Liver (tissue), 9 donors: ENCODE results near the gene DPP4. TPM values are rescaled to one million over a fixed set of nuclear protein-coding genes. Genes with fewer than 3 reads are reported as not detected.

Experiments used
- DNase-seq: peaks from one replicate; pipeline ENCODE4 v3.0.0-alpha.2; 2017; ENCODE audit warnings: low spot score
- H3K27ac ChIP-seq, 2 donors: one replicate each; pipeline ENCODE4 v1.7.0; 2013; ENCODE audit warnings: inconsistent platforms in 2 of 2, low read length in 2 of 2, control low read depth in 1 of 2, low read depth in 1 of 2, mild to moderate bottlenecking in 1 of 2
- H3K27me3 ChIP-seq, 4 donors: one replicate each; pipeline versions ENCODE4 v1.6.1 to v1.7.0; 2013; ENCODE audit warnings: low read length in 3 of 4, inconsistent platforms in 1 of 4, mild to moderate bottlenecking in 1 of 4, moderate library complexity in 1 of 4; ENCODE audit not compliant: control insufficient read depth in 4 of 4, insufficient read depth in 4 of 4
- H3K36me3 ChIP-seq, 4 donors: one replicate each; pipeline versions ENCODE4 v1.6.1 to v1.7.0; 2013; ENCODE audit warnings: low read length in 3 of 4, mild to moderate bottlenecking in 3 of 4, low read depth in 1 of 4, moderate library complexity in 1 of 4; ENCODE audit not compliant: control insufficient read depth in 4 of 4, insufficient read depth in 3 of 4
- H3K4me1 ChIP-seq, 4 donors: one replicate each; pipeline versions ENCODE4 v1.6.1 to v1.7.0; 2013; ENCODE audit warnings: low read length in 3 of 4, mild to moderate bottlenecking in 3 of 4, moderate library complexity in 1 of 4; ENCODE audit not compliant: control insufficient read depth in 4 of 4, insufficient read depth in 4 of 4
- H3K4me3 ChIP-seq, 3 donors: one replicate each; pipeline versions ENCODE4 v1.6.1 to v1.7.0; 2013; ENCODE audit warnings: low read length in 3 of 3, control low read depth in 1 of 3, low read depth in 1 of 3, mild to moderate bottlenecking in 1 of 3
- H3K9ac ChIP-seq, 2 donors: one replicate each; pipeline ENCODE4 v1.7.0; 2013; ENCODE audit warnings: low read length in 2 of 2, mild to moderate bottlenecking in 2 of 2, moderate library complexity in 2 of 2, control low read depth in 1 of 2, low read depth in 1 of 2
- H3K9me3 ChIP-seq, 4 donors: one replicate each; pipeline versions ENCODE4 v1.6.1 to v1.7.0; 2013; ENCODE audit warnings: low read length in 3 of 4; ENCODE audit not compliant: control insufficient read depth in 4 of 4
- ATF3 ChIP-seq: IDR thresholded peaks from 2 replicates; pipeline ENCODE4 v1.6.1; 2016; ENCODE audit warnings: antibody characterized with exemption
- CTCF ChIP-seq: fragments of 150-350 bp; IDR thresholded peaks from 2 replicates; pipeline ENCODE4 v1.5.1; 2017; ENCODE audit warnings: improper control_type of control experiment, low read depth, low read length; ENCODE audit not compliant: missing input control
- FOXA1 ChIP-seq: IDR thresholded peaks from 2 replicates; pipeline ENCODE4 v1.6.1; 2016; ENCODE audit warnings: antibody characterized with exemption
- FOXA2 ChIP-seq: IDR thresholded peaks from 2 replicates; pipeline ENCODE4 v1.6.1; 2016; ENCODE audit warnings: antibody characterized with exemption
- GABPA ChIP-seq, 2 donors: IDR thresholded peaks in 1 of 2; conservative IDR thresholded peaks in 1 of 2; 2 replicates each; pipeline ENCODE4 v1.6.1; 2016; ENCODE audit warnings: antibody characterized with exemption in 2 of 2, mild to moderate bottlenecking in 1 of 2, moderate library complexity in 1 of 2
- HNF4A ChIP-seq, 2 donors: conservative IDR thresholded peaks; 2 replicates each; pipeline ENCODE4 v1.6.1; 2016; ENCODE audit warnings: antibody characterized with exemption in 2 of 2, mild to moderate bottlenecking in 2 of 2
- JUND ChIP-seq, 2 donors: IDR thresholded peaks; 2 replicates each; pipeline ENCODE4 v1.6.1; 2016; ENCODE audit warnings: antibody characterized with exemption in 2 of 2
- MAX ChIP-seq: IDR thresholded peaks from 2 replicates; pipeline ENCODE4 v1.6.1; 2016; ENCODE audit warnings: antibody characterized with exemption
- NR2F2 ChIP-seq: IDR thresholded peaks from 2 replicates; pipeline ENCODE4 v1.6.1; 2016; ENCODE audit warnings: antibody characterized with exemption
- RAD21 ChIP-seq, 2 donors: IDR thresholded peaks; 2 replicates each; pipeline ENCODE4 v1.6.1; 2016; ENCODE audit warnings: antibody characterized with exemption in 2 of 2, mild to moderate bottlenecking in 2 of 2
- REST ChIP-seq: IDR thresholded peaks from 2 replicates; pipeline ENCODE4 v1.6.1; 2016; ENCODE audit warnings: antibody characterized with exemption, mild to moderate bottlenecking
- RXRA ChIP-seq, 2 donors: IDR thresholded peaks; 2 replicates each; pipeline ENCODE4 v1.6.1; 2017 to 2018; ENCODE audit warnings: antibody characterized with exemption in 2 of 2, mild to moderate bottlenecking in 1 of 2
- SP1 ChIP-seq: IDR thresholded peaks from 2 replicates; pipeline ENCODE4 v1.6.1; 2018; ENCODE audit warnings: antibody characterized with exemption, mild to moderate bottlenecking
- WGBS: extraction: QIAGEN DNeasy Blood & Tissue Kit; methylation state at CpG from one replicate; pipeline ENCODE4 v1.1.7; 2013; 5-methylcytosine and 5-hydroxymethylcytosine counted together
- polyA plus RNA-seq, 2 donors: library from polyadenylated mRNA; stranded (reverse) in 1 of 2; unstranded in 1 of 2; fragments of 200-250 nt in 1 of 2; fragments of >200 nt in 1 of 2; fragmentation: Nextera tagmentation in 1 of 2; extraction: Ambion mirVana in 1 of 2; gene quantifications; one replicate each; pipeline versions ENCODE4 v1.2.1 to v1.2.3, GENCODE V29; 2013 to 2015
- total RNA-seq, 2 donors: library from RNA; depleted of rRNA; stranded (reverse); fragments of >200 nt; gene quantifications; one replicate each; pipeline ENCODE4 v1.2.3, GENCODE V29; 2014
- TF ChIP-seq, protein P1 (sequence below): IDR thresholded peaks from 2 replicates; pipeline ENCODE4 v1.6.1; 2016; ENCODE audit warnings: antibody characterized with exemption
- donor health status: healthy.
- donor health status: healthy.
- donor health status: healthy.
- donor health status: healthy.
- donor health status: healthy.

Gene DPP4
- total and polyA plus RNA-seq, 4 donors: 9.6 to 30.1 (median 13.5) TPM

GRCh38 chr2:162091325-162092007 is 17.5 kb upstream of the DPP4 start (continued):
- TF ChIP-seq CTCF: no peak

DNA sequence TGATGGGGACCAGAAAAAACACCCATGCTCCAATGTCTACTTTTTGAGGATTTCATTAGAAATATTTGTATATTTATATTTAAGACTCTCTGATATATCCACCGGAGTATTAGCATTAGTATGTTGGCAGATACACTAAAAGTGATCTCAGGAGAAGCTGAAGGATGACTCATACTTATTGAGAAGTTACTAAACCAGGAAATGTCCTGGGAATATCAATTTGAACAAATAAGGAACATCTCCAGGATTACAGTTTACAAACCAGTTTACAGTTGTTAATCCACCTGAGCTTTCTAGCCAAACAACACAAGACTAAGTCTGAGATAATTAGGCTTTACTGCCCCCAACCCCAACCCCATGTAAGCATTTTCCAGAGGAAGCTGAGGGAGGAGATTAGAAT is 16.1 kb upstream of the DPP4 start:
- no peaks in the 10 kb centered on the region for H3K36me3 ChIP-seq
- H3K9me3 ChIP-seq: no peaks in the 10 kb centered on the region
- H3K27ac ChIP-seq: no peak overlapping the region
- H3K27me3 ChIP-seq: no peaks in the 10 kb centered on the region
- H3K4me1 ChIP-seq: peaks cover 3 to 12% (median 10%) of the 10 kb centered on the region in 4 donors
- H3K9ac ChIP-seq: no peak overlapping the region
- WGBS: 81% methylated on average over 1 of the region's 1 CpG
- no peak for DNase-seq
- no peak overlapping the region for H3K4me3 ChIP-seq
- TF ChIP-seq RAD21 (IDR thresholded peaks at IDR 0.05) (no peak), CTCF (no peak), REST (no peak), FOXA2 (no peak), RXRA (IDR thresholded peaks at IDR 0.05) (no peak), FOXA1 (no peak), MAX (no peak), ATF3 (no peak), NR2F2 (no peak), JUND (IDR thresholded peaks at IDR 0.05) (no peak), SP1 (no peak), HNF4A (conservative IDR thresholded peaks at IDR 0.05) (no peak), GABPA (IDR thresholded peaks at IDR 0.05 in 1 of 2, conservative IDR thresholded peaks at IDR 0.05 in 1 of 2) (no peak)
- TF ChIP-seq, protein P1, sequence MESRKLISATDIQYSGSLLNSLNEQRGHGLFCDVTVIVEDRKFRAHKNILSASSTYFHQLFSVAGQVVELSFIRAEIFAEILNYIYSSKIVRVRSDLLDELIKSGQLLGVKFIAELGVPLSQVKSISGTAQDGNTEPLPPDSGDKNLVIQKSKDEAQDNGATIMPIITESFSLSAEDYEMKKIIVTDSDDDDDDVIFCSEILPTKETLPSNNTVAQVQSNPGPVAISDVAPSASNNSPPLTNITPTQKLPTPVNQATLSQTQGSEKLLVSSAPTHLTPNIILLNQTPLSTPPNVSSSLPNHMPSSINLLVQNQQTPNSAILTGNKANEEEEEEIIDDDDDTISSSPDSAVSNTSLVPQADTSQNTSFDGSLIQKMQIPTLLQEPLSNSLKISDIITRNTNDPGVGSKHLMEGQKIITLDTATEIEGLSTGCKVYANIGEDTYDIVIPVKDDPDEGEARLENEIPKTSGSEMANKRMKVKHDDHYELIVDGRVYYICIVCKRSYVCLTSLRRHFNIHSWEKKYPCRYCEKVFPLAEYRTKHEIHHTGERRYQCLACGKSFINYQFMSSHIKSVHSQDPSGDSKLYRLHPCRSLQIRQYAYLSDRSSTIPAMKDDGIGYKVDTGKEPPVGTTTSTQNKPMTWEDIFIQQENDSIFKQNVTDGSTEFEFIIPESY: no peak
